ENCODE data around the gene LRRN3.

DNA sequence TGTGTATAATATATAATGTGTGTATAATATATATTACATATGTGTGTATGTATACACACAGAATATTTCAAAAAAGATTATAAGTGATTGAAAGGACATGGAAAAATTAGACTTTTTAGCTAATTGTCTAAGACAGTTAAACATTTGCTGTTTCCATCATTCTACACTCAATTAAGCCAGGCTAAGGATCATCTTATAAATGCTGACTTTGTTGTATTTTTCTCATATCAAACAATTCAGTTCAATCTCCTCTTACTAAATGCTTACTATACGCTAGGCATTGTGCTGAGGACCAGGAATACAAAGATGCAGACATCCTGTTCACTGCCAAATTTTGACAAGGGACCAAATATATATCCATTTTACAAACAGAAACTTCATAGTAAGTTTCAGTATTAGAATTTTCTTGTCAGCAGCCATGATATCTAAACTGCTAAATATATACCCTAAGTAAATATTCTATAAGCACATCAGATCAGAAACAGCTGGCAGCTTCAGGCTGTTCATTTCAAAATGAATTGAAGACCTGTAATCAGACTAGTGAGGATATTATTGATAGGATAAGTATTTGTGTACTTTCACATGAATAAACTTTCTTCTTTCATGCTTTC lies 10.3 kb upstream of the LRRN3 start:
- TF ChIP-seq, protein P1, sequence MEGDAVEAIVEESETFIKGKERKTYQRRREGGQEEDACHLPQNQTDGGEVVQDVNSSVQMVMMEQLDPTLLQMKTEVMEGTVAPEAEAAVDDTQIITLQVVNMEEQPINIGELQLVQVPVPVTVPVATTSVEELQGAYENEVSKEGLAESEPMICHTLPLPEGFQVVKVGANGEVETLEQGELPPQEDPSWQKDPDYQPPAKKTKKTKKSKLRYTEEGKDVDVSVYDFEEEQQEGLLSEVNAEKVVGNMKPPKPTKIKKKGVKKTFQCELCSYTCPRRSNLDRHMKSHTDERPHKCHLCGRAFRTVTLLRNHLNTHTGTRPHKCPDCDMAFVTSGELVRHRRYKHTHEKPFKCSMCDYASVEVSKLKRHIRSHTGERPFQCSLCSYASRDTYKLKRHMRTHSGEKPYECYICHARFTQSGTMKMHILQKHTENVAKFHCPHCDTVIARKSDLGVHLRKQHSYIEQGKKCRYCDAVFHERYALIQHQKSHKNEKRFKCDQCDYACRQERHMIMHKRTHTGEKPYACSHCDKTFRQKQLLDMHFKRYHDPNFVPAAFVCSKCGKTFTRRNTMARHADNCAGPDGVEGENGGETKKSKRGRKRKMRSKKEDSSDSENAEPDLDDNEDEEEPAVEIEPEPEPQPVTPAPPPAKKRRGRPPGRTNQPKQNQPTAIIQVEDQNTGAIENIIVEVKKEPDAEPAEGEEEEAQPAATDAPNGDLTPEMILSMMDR (IDR thresholded peaks at IDR 0.05; ENCODE audit: insufficient read depth, low read length): no peak
- TF ChIP-seq, protein P2, sequence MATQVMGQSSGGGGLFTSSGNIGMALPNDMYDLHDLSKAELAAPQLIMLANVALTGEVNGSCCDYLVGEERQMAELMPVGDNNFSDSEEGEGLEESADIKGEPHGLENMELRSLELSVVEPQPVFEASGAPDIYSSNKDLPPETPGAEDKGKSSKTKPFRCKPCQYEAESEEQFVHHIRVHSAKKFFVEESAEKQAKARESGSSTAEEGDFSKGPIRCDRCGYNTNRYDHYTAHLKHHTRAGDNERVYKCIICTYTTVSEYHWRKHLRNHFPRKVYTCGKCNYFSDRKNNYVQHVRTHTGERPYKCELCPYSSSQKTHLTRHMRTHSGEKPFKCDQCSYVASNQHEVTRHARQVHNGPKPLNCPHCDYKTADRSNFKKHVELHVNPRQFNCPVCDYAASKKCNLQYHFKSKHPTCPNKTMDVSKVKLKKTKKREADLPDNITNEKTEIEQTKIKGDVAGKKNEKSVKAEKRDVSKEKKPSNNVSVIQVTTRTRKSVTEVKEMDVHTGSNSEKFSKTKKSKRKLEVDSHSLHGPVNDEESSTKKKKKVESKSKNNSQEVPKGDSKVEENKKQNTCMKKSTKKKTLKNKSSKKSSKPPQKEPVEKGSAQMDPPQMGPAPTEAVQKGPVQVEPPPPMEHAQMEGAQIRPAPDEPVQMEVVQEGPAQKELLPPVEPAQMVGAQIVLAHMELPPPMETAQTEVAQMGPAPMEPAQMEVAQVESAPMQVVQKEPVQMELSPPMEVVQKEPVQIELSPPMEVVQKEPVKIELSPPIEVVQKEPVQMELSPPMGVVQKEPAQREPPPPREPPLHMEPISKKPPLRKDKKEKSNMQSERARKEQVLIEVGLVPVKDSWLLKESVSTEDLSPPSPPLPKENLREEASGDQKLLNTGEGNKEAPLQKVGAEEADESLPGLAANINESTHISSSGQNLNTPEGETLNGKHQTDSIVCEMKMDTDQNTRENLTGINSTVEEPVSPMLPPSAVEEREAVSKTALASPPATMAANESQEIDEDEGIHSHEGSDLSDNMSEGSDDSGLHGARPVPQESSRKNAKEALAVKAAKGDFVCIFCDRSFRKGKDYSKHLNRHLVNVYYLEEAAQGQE (IDR thresholded peaks at IDR 0.05; ENCODE audit: insufficient replicate concordance, low read depth): no peak

All from HL-60 (cell line).